Activated CD8-positive, alpha-beta T cell treated with anti-CD3 and anti-CD28 coated beads, Interleukin-2, amount 10 ng/mL, durations not matched to agents 7 days and 5 days (primary cell): ENCODE data around the gene SRPRB. TPM values are rescaled to one million over a fixed set of nuclear protein-coding genes. Genes with fewer than 3 reads are reported as not detected.
"Not testable (repeated sequence)": the region's sequence is repeated elsewhere in the genome, so short reads cannot be mapped to it uniquely, and the experiment has no call there.

Source experiments
- ATAC-seq: fragments of 150-1000 bp; cut with Tn5 transposase; one replicate; pipeline ENCODE4 v1.10.0; 2021; ENCODE audit warnings: moderate library complexity
- CTCF ChIA-PET: fragments of 350-600 bp; sonication (Branson Sonifier 250); formaldehyde crosslinking; loops from one replicate; lab custom pipeline; 2021; ENCODE audit warnings: antibody characterized with exemption; lab: Charles Lee
- POLR2A ChIA-PET: fragments of 350-600 bp; sonication (Branson Sonifier 250); formaldehyde crosslinking; loops from one replicate; lab custom pipeline; 2021; ENCODE audit warnings: antibody characterized with exemption; lab: Charles Lee
- DNase-seq: peaks from one replicate; pipeline ENCODE4 v3.0.0-alpha.2; 2020
- H3K27ac Mint-ChIP-seq: one replicate; pipeline ENCODE4 v1.8.0; 2021; ENCODE audit warnings: mild to moderate bottlenecking, mixed read lengths
- H3K27me3 Mint-ChIP-seq: one replicate; pipeline ENCODE4 v1.8.0; 2021; ENCODE audit warnings: low read depth, mixed read lengths
- H3K36me3 Mint-ChIP-seq: one replicate; pipeline ENCODE4 v1.8.0; 2021; ENCODE audit warnings: low read depth, mixed read lengths
- H3K4me1 Mint-ChIP-seq: one replicate; pipeline ENCODE4 v1.8.0; 2021; ENCODE audit warnings: low read depth, mixed read lengths
- H3K4me3 Mint-ChIP-seq: one replicate; pipeline ENCODE4 v1.8.0; 2021; ENCODE audit warnings: mild to moderate bottlenecking, mixed read lengths
- H3K9me3 Mint-ChIP-seq: one replicate; pipeline ENCODE4 v1.8.0; 2022; ENCODE audit warnings: mixed read lengths; ENCODE audit not compliant: insufficient read depth
- total RNA-seq, 2 experiments: library from RNA; stranded (reverse); gene quantifications; one replicate each; pipeline ENCODE4 v1.2.3, GENCODE V29; 2021

SRPRB gene
- total RNA-seq, 2 experiments from 2014 or later, result 45.3 to 48.1 TPM

GRCh38 chr3:133763797-133764683, 41.6 kb upstream of the SRPRB start:
- no peak overlapping the region for H3K27ac Mint-ChIP-seq
- DNase-seq, result no peak
- no peaks in the 10 kb centered on the region for H3K9me3 Mint-ChIP-seq
- H3K4me1 Mint-ChIP-seq, result no peaks in the 10 kb centered on the region
- CTCF ChIA-PET, result no interaction called here
- peaks cover 32% of the 10 kb centered on the region for H3K27me3 Mint-ChIP-seq
- POLR2A ChIA-PET, result no interaction called here
- no peaks in the 10 kb centered on the region for H3K36me3 Mint-ChIP-seq
- H3K4me3 Mint-ChIP-seq, result no peak overlapping the region
- ATAC-seq, result no peak

GRCh38 chr3:133765256-133765655, 40.4 kb upstream of the SRPRB start:
- CTCF ChIA-PET, result interaction anchor here (0.9 kb wide), 1 partner anchor 11 kb away, joined by 3 read pairs; no protein-coding TSS in a partner anchor
- POLR2A ChIA-PET, result no interaction called here

GRCh38 chr3:133767607-133768006, 38.0 kb upstream of the SRPRB start:
- DNase-seq, result no peak
- no peak for ATAC-seq
- Mint-ChIP-seq H3K9me3 (no peaks in the 10 kb centered on the region), H3K27me3 (peaks cover 20% of the 10 kb centered on the region), H3K36me3 (no peaks in the 10 kb centered on the region), H3K4me1 (no peaks in the 10 kb centered on the region), H3K4me3 (no peak overlapping the region), H3K27ac (no peak overlapping the region)
- CTCF ChIA-PET, result no interaction called here
- POLR2A ChIA-PET, result no interaction called here

More at GRCh38 chr3:133765256-133765655, 40.4 kb upstream of the SRPRB start:
- no peaks in the 10 kb centered on the region for H3K36me3 Mint-ChIP-seq
- H3K9me3 Mint-ChIP-seq, result no peaks in the 10 kb centered on the region
- H3K4me1 Mint-ChIP-seq, result no peaks in the 10 kb centered on the region
- ATAC-seq (no peak), DNase-seq (no peak)
- H3K27ac Mint-ChIP-seq, result no peak overlapping the region
- H3K27me3 Mint-ChIP-seq, result peaks cover 32% of the 10 kb centered on the region
- H3K4me3 Mint-ChIP-seq, result no peak overlapping the region

- Mint-ChIP-seq H3K4me3 (no peak overlapping the region), H3K4me1 (no peaks in the 10 kb centered on the region), H3K27me3 (peaks cover 13% of the 10 kb centered on the region), H3K27ac (no peak overlapping the region), H3K36me3 (no peaks in the 10 kb centered on the region), H3K9me3 (no peaks in the 10 kb centered on the region)
- POLR2A ChIA-PET, result no interaction called here
- DNase-seq (no peak), ATAC-seq (no peak)
- CTCF ChIA-PET, result no interaction called here
Measured at GRCh38 chr3:133769536-133769935, 36.1 kb upstream of the SRPRB start.

- DNase-seq, result no peak
- Mint-ChIP-seq H3K4me1 (no peaks in the 10 kb centered on the region), H3K27me3 (peaks cover 8% of the 10 kb centered on the region), H3K27ac (no peak overlapping the region), H3K4me3 (no peak overlapping the region), H3K9me3 (no peaks in the 10 kb centered on the region), H3K36me3 (no peaks in the 10 kb centered on the region)
- POLR2A ChIA-PET, result no interaction called here
- CTCF ChIA-PET, result no interaction called here
- no peak for ATAC-seq
Measured at GRCh38 chr3:133773732-133774131, 31.9 kb upstream of the SRPRB start.

GRCh38 chr3:133775309-133775708, 30.3 kb upstream of the SRPRB start:
- no peak overlapping the region for H3K27ac Mint-ChIP-seq
- no peak for ATAC-seq
- H3K4me1 Mint-ChIP-seq, result no peaks in the 10 kb centered on the region
- ChIA-PET POLR2A (no interaction called here), CTCF (interaction anchor here (0.9 kb wide), 1 partner anchor 71 kb away, joined by 3 read pairs; no protein-coding TSS in a partner anchor)
- no peaks in the 10 kb centered on the region for H3K36me3 Mint-ChIP-seq
- DNase-seq, result no peak
- H3K4me3 Mint-ChIP-seq, result no peak overlapping the region
- no peaks in the 10 kb centered on the region for H3K9me3 Mint-ChIP-seq
- H3K27me3 Mint-ChIP-seq, result peaks cover 13% of the 10 kb centered on the region

- Mint-ChIP-seq H3K27ac (no peak overlapping the region), H3K4me3 (no peak overlapping the region), H3K9me3 (no peaks in the 10 kb centered on the region), H3K27me3 (peaks cover 13% of the 10 kb centered on the region), H3K36me3 (no peaks in the 10 kb centered on the region), H3K4me1 (no peaks in the 10 kb centered on the region)
- CTCF ChIA-PET, result interaction anchor here (0.9 kb wide), 1 partner anchor 72 kb away, joined by 3 read pairs; no protein-coding TSS in a partner anchor
- POLR2A ChIA-PET, result interaction anchor here (0.6 kb wide), 1 partner anchor 237 kb away, joined by 3 read pairs; no protein-coding TSS in a partner anchor
- no peak for ATAC-seq
- DNase-seq, result no peak
Measured at GRCh38 chr3:133775835-133776234, 29.8 kb upstream of the SRPRB start.

GRCh38 chr3:133776794-133777438, 28.7 kb upstream of the SRPRB start:
- Mint-ChIP-seq H3K27ac (no peak overlapping the region), H3K27me3 (peaks cover 15% of the 10 kb centered on the region)
- CTCF ChIA-PET, result interaction anchor here (0.7 kb wide), 1 partner anchor 12 kb away, joined by 3 read pairs; no protein-coding TSS in a partner anchor

GRCh38 chr3:133777807-133778568, 27.6 kb upstream of the SRPRB start:
- H3K36me3 Mint-ChIP-seq, result no peaks in the 10 kb centered on the region
- no peaks in the 10 kb centered on the region for H3K9me3 Mint-ChIP-seq
- no peak overlapping the region for H3K4me3 Mint-ChIP-seq
- DNase-seq (no peak), ATAC-seq (no peak)
- no peak overlapping the region for H3K27ac Mint-ChIP-seq
- POLR2A ChIA-PET, result no interaction called here
- peaks cover 23% of the 10 kb centered on the region for H3K27me3 Mint-ChIP-seq
- no peaks in the 10 kb centered on the region for H3K4me1 Mint-ChIP-seq
- CTCF ChIA-PET, result no interaction called here

More at GRCh38 chr3:133776794-133777438, 28.7 kb upstream of the SRPRB start:
- DNase-seq, result no peak
- Mint-ChIP-seq H3K36me3 (no peaks in the 10 kb centered on the region), H3K9me3 (no peaks in the 10 kb centered on the region), H3K4me3 (no peak overlapping the region), H3K4me1 (no peaks in the 10 kb centered on the region)
- POLR2A ChIA-PET, result no interaction called here
- ATAC-seq, result no peak

GRCh38 chr3:133779626-133780203, 25.9 kb upstream of the SRPRB start:
- ChIA-PET CTCF (interaction anchor here (0.8 kb wide), 1 partner anchor 10 kb away, joined by 3 read pairs; no protein-coding TSS in a partner anchor), POLR2A (no interaction called here)
- no peak overlapping the region for H3K4me3 Mint-ChIP-seq
- peaks cover 28% of the 10 kb centered on the region for H3K27me3 Mint-ChIP-seq
- no peaks in the 10 kb centered on the region for H3K36me3 Mint-ChIP-seq
- ATAC-seq (no peak), DNase-seq (no peak)
- no peaks in the 10 kb centered on the region for H3K9me3 Mint-ChIP-seq
- H3K27ac Mint-ChIP-seq, result no peak overlapping the region
- no peaks in the 10 kb centered on the region for H3K4me1 Mint-ChIP-seq

GRCh38 chr3:133780756-133781155, 24.9 kb upstream of the SRPRB start:
- DNase-seq, CTCF ChIA-PET, H3K36me3 Mint-ChIP-seq, H3K9me3 Mint-ChIP-seq, H3K4me1 Mint-ChIP-seq, POLR2A ChIA-PET, H3K4me3 Mint-ChIP-seq, ATAC-seq, H3K27ac Mint-ChIP-seq: not testable (repeated sequence)
- H3K27me3 Mint-ChIP-seq, result peaks cover 25% of the 10 kb centered on the region
